Mucosa of descending colon (tissue), 3 donors: ENCODE measurements around the gene GABRG3. TPM values are rescaled to one million over a fixed set of nuclear protein-coding genes. Genes with fewer than 3 reads are reported as not detected.

ENCODE experiments used
- ATAC-seq: fragments of 200-7000 bp; cut with Tn5 transposase; one replicate; pipeline ENCODE4 v1.9.1; 2020; ENCODE audit warnings: mild to moderate bottlenecking, moderate library complexity
- DNase-seq, 3 donors: peaks; one replicate each; pipeline ENCODE4 v3.0.0-alpha.2; 2020
- H3K36me3 ChIP-seq: fragments of 200-600 bp; one replicate; pipeline ENCODE4 v1.8.0; 2021; ENCODE audit warnings: low read depth, mild to moderate bottlenecking
- H3K4me1 ChIP-seq: fragments of 200-600 bp; one replicate; pipeline ENCODE4 v1.8.0; 2021; ENCODE audit warnings: low read depth, mild to moderate bottlenecking
- H3K4me3 ChIP-seq: fragments of 200-600 bp; one replicate; pipeline ENCODE4 v1.8.0; 2021; ENCODE audit warnings: mild to moderate bottlenecking
- H3K9me3 ChIP-seq: fragments of 200-600 bp; one replicate; pipeline ENCODE4 v1.8.0; 2021; ENCODE audit warnings: mild to moderate bottlenecking
- intact Hi-C, 2 donors: fragments of 100-400 bp; cut with DNase I in 1 of 2; cut with micrococcal nuclease in 1 of 2; formaldehyde crosslinking; loops; one replicate each; pipeline versions ENCODE4 v1.11.0 to v1.11.1; 2022; cut with DNase I, micrococcal nuclease
- total RNA-seq, 3 donors: library from RNA; stranded (reverse); fragmentation: NEBNext Ultra II Directional in 2 of 3; extraction: Animal tissue kit (Norgen Biotek cat#: 25700) in 2 of 3; gene quantifications; one replicate each; pipeline versions ENCODE4 v1.2.1 to v1.2.4, GENCODE V29; 2021 to 2023
- TF ChIP-seq, protein P1 (sequence below): fragments of 200-600 bp; IDR thresholded peaks from one replicate; pipeline ENCODE4 v1.8.0; 2022; ENCODE audit warnings: antibody characterized with exemption, mild to moderate bottlenecking
- donor health status: DM: no; HTN: no; CAD: no; lungs with moderate emphysema.
- donor health status: DM: no; HTN: no; CAD: no.
- donor health status: DM: no; HTN: yes; CAD: no.

The GABRG3 gene
- total RNA-seq, 3 donors from 2014 or later, result 0.03 TPM; not detected in 2

DNA sequence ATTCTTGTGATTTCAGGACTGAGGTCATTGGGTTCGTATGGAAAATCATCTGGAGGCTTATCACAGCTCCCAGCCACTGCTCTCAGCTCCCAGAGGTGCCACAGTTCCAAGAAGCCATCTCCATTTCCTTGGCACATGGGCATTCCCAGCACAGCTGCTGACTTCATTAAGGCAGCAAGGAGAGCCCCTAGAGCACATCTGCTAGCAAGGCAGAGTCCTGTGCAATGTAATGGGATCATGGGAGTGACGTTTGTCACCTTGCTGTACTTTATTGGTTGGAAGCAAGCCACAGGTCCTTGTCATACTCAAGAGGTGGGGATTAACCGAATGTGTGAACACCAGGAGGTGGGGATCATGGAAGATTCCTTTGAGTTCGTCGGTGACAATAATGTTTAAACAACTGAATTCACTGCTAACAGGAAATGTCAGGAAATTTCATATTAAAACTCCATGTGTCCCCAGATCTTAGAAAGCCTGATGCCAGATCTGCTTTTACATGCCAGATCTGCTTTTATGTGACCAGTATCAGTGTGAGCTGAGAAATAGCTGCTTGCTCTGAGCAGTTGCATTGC lies 148.8 kb downstream of the GABRG3 start:
- intact Hi-C loops, result no loop called here
- Histone ChIP-seq H3K9me3 (peaks cover 54% of the 10 kb centered on the region), H3K4me3 (no peak overlapping the region), H3K36me3 (no peaks in the 10 kb centered on the region), H3K4me1 (no peaks in the 10 kb centered on the region)
- TF ChIP-seq, protein P1, sequence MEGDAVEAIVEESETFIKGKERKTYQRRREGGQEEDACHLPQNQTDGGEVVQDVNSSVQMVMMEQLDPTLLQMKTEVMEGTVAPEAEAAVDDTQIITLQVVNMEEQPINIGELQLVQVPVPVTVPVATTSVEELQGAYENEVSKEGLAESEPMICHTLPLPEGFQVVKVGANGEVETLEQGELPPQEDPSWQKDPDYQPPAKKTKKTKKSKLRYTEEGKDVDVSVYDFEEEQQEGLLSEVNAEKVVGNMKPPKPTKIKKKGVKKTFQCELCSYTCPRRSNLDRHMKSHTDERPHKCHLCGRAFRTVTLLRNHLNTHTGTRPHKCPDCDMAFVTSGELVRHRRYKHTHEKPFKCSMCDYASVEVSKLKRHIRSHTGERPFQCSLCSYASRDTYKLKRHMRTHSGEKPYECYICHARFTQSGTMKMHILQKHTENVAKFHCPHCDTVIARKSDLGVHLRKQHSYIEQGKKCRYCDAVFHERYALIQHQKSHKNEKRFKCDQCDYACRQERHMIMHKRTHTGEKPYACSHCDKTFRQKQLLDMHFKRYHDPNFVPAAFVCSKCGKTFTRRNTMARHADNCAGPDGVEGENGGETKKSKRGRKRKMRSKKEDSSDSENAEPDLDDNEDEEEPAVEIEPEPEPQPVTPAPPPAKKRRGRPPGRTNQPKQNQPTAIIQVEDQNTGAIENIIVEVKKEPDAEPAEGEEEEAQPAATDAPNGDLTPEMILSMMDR, result no peak
- DNase-seq (no peak), ATAC-seq (no peak)

GRCh38 chr15:27121672-27122071 lies 150.7 kb downstream of the GABRG3 start:
- DNase-seq, result no peak
- Histone ChIP-seq H3K4me3 (no peak overlapping the region), H3K9me3 (peaks cover 52% of the 10 kb centered on the region), H3K36me3 (no peaks in the 10 kb centered on the region), H3K4me1 (no peaks in the 10 kb centered on the region)
- no peak for ATAC-seq
- TF ChIP-seq, protein P1, result no peak
- intact Hi-C loops, result no loop called here

- intact Hi-C loops, result no loop called here
- DNase-seq (no peak), ATAC-seq (no peak)
- H3K9me3 ChIP-seq, result peaks cover 56% of the 10 kb centered on the region
- H3K4me1 ChIP-seq, result no peaks in the 10 kb centered on the region
- no peak overlapping the region for H3K4me3 ChIP-seq
- no peaks in the 10 kb centered on the region for H3K36me3 ChIP-seq
- TF ChIP-seq, protein P1, result no peak
Observed at GRCh38 chr15:27123291-27123690, 152.3 kb downstream of the GABRG3 start.

DNA sequence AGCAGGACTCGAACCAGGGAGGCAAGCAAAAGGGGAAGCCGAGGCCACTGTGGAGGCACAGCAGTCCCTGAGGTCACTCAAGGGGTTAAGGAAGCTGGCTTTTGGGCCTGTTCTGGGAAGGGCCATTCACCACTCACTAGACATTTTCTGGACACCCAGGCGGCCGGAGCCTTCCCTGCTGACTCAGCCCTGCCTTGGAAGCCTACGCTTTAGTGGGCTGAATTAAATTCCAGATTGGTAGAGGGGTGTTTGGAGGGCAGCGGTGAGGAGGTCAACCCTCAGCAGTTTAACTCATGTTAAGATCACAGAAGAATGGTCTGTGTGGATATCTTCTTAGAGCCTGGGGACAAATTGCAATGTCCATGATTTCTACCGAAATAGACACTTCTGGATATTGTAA lies 152.8 kb downstream of the GABRG3 start:
- Histone ChIP-seq H3K36me3 (no peaks in the 10 kb centered on the region), H3K9me3 (peaks cover 52% of the 10 kb centered on the region), H3K4me1 (no peaks in the 10 kb centered on the region), H3K4me3 (no peak overlapping the region)
- TF ChIP-seq, protein P1, result no peak
- ATAC-seq (no peak), DNase-seq (no peak)
- intact Hi-C loops, result no loop called here

GRCh38 chr15:27124287-27124871 lies 153.4 kb downstream of the GABRG3 start:
- intact Hi-C loops, result no loop called here
- DNase-seq (no peak), ATAC-seq (no peak)
- H3K36me3 ChIP-seq, result no peaks in the 10 kb centered on the region
- TF ChIP-seq, protein P1, result no peak
- H3K4me1 ChIP-seq, result no peaks in the 10 kb centered on the region
- no peak overlapping the region for H3K4me3 ChIP-seq
- peaks cover 51% of the 10 kb centered on the region for H3K9me3 ChIP-seq
